Mucosa of gallbladder (tissue), 1 donor: ENCODE results near the gene NFASC. TPM values are rescaled to one million over a fixed set of nuclear protein-coding genes. Genes with fewer than 3 reads are reported as not detected.

Source experiments
- DNase-seq: peaks from one replicate; pipeline ENCODE4 v3.0.0-alpha.2; 2020; ENCODE audit warnings: low spot score
- total RNA-seq: library from RNA; stranded (reverse); gene quantifications from one replicate; pipeline ENCODE4 v1.2.1, GENCODE V29; 2021
- donor health status: DM: no; HTN: no; CAD: no.

Gene NFASC
- total RNA-seq, 1 donor from 2014 or later = 18.0 TPM

- no peak for DNase-seq
Measured at GRCh38 chr1:205062895-205063294, 192.2 kb downstream of the NFASC start.

DNA sequence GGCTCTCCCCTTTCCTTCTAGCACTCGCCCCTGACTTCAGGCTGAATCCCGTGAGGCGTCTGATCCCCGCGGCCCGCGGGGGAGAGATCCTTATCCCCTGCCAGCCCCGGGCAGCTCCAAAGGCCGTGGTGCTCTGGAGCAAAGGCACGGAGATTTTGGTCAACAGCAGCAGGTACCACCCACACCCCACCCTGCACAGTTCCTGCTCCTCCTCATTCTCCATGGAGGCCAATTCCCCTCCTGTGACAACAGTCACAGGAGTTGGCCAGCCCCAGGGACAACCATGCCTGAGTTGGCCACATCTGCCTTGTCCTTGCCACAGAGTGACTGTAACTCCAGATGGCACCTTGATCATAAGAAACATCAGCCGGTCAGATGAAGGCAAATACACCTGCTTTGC lies 193.6 kb downstream of the NFASC start:
- no peak for DNase-seq

GRCh38 chr1:205064741-205065316 lies 194.2 kb downstream of the NFASC start:
- DNase-seq = no peak

DNA sequence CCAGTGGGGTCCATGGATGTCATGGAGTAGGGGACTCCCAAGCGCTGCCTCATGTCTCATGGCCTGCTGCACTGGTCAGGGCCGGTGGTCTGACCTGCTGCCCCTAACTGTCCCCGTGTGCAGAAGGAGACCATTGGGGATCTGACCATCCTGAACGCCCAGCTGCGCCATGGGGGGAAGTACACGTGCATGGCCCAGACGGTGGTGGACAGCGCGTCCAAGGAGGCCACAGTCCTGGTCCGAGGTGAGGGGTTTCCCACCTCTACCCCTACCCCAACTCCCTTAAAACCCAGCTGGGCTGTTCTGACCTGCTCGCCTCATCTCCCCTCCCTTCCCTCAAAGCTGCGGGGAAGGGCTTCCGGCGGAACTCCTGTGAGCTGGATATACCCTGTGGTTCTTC lies 195.0 kb downstream of the NFASC start:
- DNase-seq = no peak

- no peak for DNase-seq
Measured at GRCh38 chr1:205066141-205066818, 195.6 kb downstream of the NFASC start.

DNA sequence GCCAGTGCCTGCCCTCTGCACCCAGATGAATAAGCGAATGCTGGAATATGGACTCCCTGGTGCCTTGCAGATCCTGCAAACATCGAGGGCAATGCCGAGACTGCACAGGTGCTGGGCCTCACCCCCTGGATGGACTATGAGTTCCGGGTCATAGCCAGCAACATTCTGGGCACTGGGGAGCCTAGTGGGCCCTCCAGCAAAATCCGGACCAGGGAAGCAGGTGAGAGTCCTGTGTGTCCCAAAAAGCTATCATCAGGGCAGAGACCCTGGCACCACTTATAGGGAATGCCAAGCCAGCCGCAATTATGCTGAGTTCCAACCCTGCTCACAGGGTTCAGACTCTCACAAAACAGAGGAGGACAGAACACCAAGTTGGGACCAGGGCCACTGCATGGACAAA lies 196.4 kb downstream of the NFASC start:
- no peak for DNase-seq

GRCh38 chr1:205068001-205068400 lies 197.3 kb downstream of the NFASC start:
- DNase-seq = no peak

DNA sequence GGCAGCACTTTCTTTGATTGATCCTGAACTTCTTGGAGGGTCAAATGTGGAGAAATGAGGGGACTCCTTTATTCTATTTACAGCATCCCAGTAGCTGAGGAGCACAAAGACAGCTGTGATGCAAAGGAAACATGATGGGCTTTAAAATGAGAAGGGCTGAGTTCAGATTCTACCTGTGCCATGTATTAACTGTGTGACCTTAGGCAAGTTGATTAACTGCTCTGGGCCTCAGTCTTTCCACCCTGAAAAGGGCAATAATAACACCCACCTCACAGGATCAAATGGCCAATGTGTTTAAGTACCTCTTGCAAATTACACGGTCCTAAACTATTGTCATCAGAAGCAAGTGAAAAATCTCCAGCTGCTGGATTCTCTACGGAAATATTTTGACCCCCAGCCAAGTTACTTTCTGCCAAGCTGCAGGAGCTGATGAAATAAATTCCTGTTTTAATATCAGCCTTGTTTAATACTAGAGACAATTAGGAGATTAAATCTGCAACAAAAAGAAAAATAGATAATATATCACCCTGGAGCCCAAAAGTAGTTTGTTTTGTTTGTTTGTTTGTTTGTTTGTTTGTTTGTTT lies 197.9 kb downstream of the NFASC start:
- no peak for DNase-seq

DNA sequence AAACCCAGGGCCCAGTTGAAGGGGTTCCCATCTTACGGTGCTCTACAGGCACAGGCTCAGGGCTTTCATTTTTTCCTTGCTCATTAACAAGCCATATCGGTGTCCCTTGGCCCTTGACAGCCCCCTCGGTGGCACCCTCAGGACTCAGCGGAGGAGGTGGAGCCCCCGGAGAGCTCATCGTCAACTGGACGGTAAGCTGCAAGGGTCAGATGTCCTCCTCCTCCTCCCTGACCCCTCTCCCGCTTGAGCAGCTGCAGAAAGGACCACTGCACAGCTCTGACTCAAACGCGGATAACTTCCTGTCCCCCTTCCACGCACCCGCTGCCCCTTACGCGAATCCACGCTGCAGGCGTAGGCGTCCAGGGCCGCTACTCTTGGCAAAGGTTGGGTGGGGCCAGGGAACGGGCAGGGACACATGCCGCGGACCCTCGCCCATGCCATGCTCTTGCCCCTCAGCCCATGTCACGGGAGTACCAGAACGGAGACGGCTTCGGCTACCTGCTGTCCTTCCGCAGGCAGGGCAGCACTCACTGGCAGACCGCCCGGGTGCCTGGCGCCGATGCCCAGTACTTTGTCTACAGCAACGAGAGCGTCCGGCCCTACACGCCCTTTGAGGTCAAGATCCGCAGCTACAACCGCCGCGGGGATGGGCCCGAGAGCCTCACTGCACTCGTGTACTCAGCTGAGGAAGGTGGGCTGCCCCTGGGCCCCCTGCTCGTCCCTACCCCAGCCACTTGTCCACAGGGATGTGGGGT lies 198.9 kb downstream of the NFASC start:
- no peak for DNase-seq

DNA sequence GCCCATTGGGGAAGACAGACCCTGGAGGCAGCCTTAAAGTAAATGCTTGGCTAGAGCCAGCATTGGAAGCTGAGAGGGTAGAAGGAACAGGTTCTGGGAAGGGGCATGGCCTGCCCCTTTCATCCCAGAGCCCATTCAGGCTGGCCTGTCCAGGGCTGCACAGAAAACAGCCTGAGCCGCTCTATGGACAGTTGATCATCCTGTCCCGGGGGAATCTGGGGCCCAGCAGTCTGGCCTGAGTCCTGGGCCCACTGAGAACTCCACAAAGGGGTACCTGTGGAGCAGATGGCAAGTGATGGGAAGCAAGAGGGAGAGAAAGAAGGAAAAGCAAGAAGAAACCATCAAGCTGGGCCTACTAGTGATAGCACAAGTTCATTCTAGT lies 200.4 kb downstream of the NFASC start:
- no peak for DNase-seq

- no peak for DNase-seq
Measured at GRCh38 chr1:205071801-205072200, 201.1 kb downstream of the NFASC start.

GRCh38 chr1:205072286-205072685 lies 201.6 kb downstream of the NFASC start:
- no peak for DNase-seq

Other genes with a start within 250 kb of the NFASC start
- 2.4 TPM for gene LRRN2, start 185.1 kb upstream of the NFASC start, total RNA-seq
- 0.78 TPM for gene CNTN2, start 172.3 kb downstream of the NFASC start, total RNA-seq
- gene TMEM81, start 213.6 kb downstream of the NFASC start, total RNA-seq = 3.8 TPM